ENCODE measurements around the gene SNORC.
"Not testable (repeated sequence)": the region's sequence is repeated elsewhere in the genome, so short reads cannot be mapped to it uniquely, and the experiment has no call there.

Gene SNORC

GRCh38 chr2:232896111-232896510 lies 26.0 kb downstream of the SNORC start:
- no peak for DNase-seq (ENCODE audit: low read depth in 2 of 2, low spot score in 1 of 2)

GRCh38 chr2:232896720-232897597 lies 26.9 kb downstream of the SNORC start:
- no peak for DNase-seq (ENCODE audit: low read depth in 2 of 2, low spot score in 1 of 2)

GRCh38 chr2:232897598-232898408 lies 27.7 kb downstream of the SNORC start:
- DNase-seq (ENCODE audit: low read depth in 2 of 2, low spot score in 1 of 2): no peak

GRCh38 chr2:232898592-232899543 lies 28.8 kb downstream of the SNORC start:
- no peak for DNase-seq (ENCODE audit: low read depth in 2 of 2, low spot score in 1 of 2)

GRCh38 chr2:232900811-232901735 lies 31.0 kb downstream of the SNORC start:
- DNase-seq (ENCODE audit: low read depth in 2 of 2, low spot score in 1 of 2): no peak

GRCh38 chr2:232901736-232902578 lies 31.9 kb downstream of the SNORC start:
- no peak for DNase-seq (ENCODE audit: low read depth in 2 of 2, low spot score in 1 of 2)

DNA sequence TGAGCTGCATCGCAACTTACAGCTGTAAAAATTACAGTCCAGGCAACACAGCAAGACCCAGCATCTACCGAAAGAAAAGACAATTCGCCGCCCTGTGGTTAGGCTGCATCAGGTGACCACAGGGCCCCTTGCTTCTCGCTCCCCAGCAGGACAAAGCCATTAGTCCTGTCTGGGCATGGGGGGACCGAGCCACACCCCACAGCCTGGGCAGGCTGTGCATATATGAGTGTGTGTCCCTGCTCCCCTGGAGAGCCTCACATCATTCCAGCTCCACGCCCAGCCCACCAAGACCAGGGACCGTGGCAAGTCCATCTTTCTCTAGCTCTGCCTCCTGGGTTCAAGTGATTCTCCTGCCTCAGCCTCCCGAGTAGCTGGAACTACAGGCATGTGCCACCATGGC lies 33.9 kb downstream of the SNORC start:
- DNase-seq (ENCODE audit: low read depth in 2 of 2, low spot score in 1 of 2): no peak

GRCh38 chr2:232906867-232907717 lies 37.0 kb downstream of the SNORC start:
- not testable (repeated sequence) for DNase-seq (ENCODE audit: low read depth in 2 of 2, low spot score in 1 of 2)

- DNase-seq (ENCODE audit: low read depth in 2 of 2, low spot score in 1 of 2): not testable (repeated sequence)
Measured at GRCh38 chr2:232907718-232908085, 37.6 kb downstream of the SNORC start.

DNA sequence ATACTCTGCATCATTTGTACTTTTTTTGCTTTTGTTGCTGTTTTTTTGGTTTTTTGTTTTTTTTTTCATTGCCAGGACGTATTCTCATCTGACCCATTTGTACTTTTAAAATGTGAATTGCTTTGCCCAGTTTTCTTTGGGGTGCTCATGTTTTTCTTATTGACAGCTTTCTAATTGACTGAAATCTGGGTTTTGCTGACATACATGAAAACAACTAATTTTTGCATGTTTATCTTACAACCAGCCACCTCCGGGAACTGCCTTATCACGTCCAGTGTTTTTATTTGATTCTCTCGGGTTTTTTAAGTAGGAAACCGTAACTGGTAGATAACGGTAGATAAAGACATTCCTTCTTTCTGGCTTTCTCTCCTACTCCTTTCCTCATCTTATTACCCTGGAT lies 38.6 kb downstream of the SNORC start:
- DNase-seq (ENCODE audit: low read depth in 2 of 2, low spot score in 1 of 2): no peak

GRCh38 chr2:232910376-232910775 lies 40.3 kb downstream of the SNORC start:
- no peak for DNase-seq (ENCODE audit: low read depth in 2 of 2, low spot score in 1 of 2)

GRCh38 chr2:232911712-232912277 lies 41.7 kb downstream of the SNORC start:
- no peak for DNase-seq (ENCODE audit: low read depth in 2 of 2, low spot score in 1 of 2)

GRCh38 chr2:232913903-232914302 lies 43.8 kb downstream of the SNORC start:
- no peak for DNase-seq (ENCODE audit: low read depth in 2 of 2, low spot score in 1 of 2)

DNA sequence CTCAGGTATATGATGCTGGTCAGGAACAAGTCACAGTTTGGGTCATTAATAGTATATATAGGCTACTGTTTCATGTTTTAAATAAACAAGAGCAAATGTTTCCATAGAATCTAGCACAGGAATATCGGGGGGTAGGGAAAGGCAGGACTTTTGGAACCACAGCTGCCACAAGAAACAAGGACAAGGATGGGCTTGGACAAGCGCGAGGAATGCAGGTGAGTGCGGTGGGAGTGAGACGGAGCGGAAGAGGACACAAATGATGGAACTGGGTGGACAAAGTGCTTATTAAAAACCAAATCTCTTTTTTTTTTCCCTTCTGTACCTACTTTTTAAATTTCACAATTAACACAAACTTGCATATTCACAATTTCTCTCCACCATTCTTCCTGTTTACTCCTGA lies 49.1 kb downstream of the SNORC start:
- DNase-seq (ENCODE audit: low read depth in 2 of 2, low spot score in 1 of 2): no peak

DNA sequence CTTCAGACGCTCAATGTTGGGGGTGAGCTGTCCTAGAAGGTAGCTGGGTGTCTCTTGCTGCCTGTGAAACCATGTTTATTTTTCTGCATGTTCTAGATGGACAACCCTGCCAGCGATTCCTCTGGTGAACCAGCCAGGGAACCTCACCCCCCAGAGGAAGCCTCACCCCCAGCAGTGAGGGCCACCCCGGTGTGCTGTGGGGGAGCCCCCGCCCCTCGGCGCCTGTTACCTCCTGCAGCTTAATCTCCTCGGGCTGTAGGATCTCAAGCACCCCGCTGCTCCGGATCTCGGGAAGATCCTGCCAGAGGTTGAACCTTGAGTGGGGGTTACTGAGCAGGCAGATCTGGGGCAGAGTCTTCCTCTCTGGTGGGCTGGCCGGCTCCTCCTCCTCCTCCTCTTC lies 50.0 kb downstream of the SNORC start:
- no peak for DNase-seq (ENCODE audit: low read depth in 2 of 2, low spot score in 1 of 2)

GRCh38 chr2:232920760-232921159 lies 50.7 kb downstream of the SNORC start:
- no peak for DNase-seq (ENCODE audit: low read depth in 2 of 2, low spot score in 1 of 2)

GRCh38 chr2:232924433-232924832 lies 54.4 kb downstream of the SNORC start:
- DNase-seq (ENCODE audit: low read depth in 2 of 2, low spot score in 1 of 2): no peak

Data from stimulated activated CD8-positive, alpha-beta memory T cell treated with anti-CD3 and anti-CD28 coated beads, Interleukin-4, amount 100 ng/mL, for 1 hour (primary cell).